HG03558 (cell line): Measurements from ENCODE around the gene RGS7.

ENCODE experiments used
- ATAC-seq: cut with Tn5 transposase; IDR thresholded peaks from one replicate; pipeline ENCODE4 v1.9.1; 2021; ENCODE audit warnings: moderate number of reproducible peaks; ENCODE audit not compliant: unreplicated experiment; ENCODE audit errors: extremely low read depth

The RGS7 gene

DNA sequence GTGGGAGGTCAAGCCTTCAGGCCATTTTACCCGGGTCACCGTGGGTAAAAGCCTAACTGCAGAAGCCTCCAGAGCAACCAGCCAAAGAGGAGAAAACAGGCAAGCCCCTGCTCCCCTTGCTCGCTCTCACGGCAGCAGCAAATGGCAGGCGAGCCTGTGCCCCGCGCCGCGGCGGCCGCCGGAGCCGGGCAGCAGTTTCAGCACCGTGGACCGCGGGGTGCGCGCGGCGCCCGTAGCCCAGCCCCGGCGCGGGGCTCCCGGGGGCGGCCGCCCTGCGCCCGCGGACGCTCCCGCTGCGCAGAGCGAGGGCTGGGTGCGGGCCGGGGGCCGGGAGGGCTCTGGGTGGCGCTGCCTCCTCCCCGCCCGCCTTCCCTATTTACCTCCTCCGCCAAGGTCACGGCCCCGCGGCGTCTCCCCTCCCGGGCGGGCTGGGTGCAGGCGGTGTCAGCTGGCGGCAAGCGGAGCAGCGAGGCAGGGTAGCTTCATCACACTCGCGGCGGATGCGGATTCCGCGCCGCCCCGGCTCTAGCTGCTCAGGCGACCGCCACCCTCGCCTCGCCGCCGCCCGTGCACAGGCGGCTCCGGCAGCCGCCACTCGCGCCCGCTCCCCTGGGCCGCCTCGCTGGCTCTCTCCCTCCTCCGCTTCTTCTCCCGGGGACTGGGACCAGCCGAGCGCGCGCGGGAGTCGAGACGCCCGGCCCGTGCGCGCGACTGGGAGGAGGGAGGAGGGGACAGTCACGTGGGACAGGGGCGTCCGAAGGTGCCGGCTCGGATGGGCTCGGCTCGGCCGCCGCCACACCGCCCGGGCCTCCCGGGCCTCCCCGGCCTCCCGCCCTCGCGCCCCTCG is at the start of gene RGS7:
RGS7 (minus strand) TSS at position 687 of the 847 bp plus-strand sequence.
- no peak for ATAC-seq

DNA sequence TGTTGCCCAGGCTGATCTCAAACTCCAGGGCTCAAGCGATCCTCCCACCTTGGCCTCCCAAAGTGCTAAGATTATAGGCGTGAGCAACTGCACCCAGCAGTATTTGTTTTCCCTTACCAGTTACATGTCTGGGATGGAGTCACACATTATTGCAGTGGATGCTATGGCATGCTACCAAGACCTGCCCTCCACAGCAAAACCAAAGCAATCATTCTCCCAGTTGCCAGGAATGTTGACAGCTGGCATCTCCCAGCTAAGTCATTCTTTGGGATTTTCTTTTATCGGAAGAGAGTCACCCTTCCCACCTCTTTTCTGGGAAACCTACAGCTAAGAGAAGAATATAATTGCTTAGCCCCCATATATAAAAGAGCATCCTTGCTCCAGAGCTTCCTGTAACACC is 49.4 kb upstream of the RGS7 start:
- ATAC-seq, result no peak

DNA sequence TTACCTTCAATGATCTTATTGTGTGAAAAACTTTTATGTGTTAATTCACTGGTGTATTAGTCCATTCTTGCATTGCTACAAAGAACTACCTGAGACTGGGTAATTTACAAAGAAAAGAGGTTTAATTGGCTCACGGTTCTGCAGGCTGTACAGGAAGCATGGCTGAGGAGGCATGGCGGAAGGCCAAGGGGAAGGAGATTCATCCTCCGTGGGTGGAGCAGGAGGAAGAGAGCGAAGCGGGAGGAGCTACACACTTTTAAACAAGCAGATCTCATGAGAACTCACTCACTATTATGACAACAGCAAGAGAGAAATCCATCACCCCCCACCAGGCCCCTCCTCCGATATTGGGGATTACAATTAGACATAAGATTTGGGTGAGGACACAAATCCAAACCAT is 44.2 kb upstream of the RGS7 start:
- ATAC-seq, result no peak

DNA sequence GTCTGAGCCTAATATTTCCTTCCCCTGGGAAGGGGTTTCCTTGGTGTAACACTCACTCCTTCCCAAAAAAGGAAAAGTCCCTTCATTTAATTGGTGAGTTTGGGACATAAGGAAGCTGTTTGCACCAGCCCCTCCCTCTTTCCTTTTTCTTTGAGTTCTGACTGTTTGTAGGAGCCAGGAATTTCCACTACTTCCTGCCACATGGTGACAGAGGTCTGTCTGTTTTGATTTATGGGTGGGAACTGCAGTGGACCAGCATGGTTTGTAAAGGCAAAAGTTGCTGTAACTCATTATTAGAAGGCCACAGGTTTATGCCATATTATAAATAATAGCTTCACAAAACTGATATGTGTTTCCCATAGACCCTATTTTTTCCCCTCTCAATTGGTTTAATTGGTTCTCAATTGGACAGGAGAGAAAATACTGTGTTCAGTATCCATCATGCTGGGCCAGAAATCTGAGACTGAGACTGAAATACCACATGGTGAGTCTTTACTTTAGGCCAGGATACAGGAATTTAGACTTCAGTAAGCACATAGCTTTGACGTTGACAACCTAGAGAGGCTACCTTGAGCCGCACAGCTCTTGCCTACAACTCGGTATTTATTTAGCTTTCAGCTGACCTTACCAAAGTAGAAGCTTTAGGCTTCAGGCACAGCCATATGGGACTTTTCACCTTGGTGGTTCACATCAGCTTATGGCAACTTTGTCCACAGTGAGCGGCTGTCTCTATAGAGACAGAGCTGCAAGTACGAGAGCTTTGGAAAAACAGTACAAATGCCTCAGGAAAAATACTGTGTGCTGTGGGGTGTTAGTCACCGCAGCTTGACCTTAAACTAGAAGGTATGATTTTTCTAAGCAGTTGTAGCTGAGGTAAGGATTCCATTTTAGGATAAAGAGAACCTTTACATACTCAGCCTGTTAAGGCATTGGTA is 40.0 kb upstream of the RGS7 start:
- no peak for ATAC-seq

DNA sequence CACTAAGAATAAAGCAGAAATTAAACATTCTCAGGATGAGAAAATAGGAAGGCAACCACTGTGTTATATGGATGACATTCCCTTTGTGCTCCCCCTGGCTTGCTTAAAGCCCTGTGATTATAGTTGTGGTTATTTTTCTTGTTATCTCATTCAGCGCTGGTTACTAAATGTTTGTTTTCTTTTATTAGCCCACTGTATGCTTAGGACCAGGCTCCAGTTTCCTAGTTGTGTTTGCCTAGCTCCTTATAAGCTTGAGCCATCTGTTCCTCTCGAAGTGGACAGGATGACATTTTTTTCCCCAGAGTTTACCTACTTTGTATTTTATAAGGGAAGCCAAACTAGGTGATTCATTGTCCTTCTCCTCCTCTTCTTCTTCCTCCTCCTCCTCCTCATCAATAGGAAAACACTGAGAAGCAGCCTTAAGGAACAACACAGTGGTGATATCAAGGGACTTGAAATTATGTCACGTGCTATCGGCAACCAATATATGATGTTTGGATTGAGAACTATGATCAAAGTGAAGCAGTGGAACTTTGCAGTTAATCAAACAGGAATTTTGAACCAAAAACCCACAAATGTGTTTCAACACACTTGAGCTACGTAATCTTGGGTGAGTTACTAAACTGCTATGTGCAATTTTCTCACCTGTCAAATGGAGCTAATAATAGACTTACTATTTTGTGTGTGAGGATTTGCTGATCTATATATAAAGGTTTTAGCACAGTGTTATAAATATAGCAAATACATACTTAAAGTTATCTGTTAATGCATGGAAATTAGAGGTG is 35.1 kb upstream of the RGS7 start:
- no peak for ATAC-seq

DNA sequence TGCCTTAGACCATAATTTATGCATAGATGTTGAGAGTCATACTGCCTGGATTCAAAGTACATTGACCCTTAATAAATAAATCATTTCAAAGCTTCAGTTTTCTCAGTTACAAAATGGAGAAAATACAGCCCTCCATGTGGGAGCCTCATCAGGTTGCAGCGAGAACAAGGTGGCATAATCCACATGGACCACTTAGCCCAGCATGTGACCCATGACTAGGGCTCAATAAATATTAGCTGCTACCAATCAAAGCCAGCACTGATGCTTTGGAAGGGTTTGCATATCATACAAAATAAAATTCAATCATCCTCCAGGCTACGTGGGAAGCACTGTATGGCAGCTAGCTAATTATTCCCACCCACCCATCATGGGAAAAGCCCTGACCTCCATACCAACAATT is 33.5 kb upstream of the RGS7 start:
- ATAC-seq, result no peak

DNA sequence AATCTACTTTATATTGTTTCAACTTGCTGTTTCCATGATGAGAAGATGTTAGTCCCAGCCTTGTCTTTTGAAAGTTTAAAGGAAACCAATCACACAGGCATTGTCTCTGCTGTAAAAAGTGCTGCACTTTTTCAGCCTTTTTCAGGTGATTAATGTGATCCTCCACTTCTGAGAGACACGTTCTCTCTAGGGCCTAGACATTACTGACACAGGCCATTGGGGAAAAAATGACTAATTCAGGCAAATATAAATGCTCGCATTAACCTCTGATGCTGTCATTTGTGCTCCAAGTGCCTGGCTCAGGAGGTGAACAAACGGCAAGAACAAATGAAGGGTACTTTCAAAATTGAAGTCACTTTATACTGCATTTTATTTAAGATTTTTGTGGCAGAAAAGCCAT is 32.4 kb upstream of the RGS7 start:
- no peak for ATAC-seq

DNA sequence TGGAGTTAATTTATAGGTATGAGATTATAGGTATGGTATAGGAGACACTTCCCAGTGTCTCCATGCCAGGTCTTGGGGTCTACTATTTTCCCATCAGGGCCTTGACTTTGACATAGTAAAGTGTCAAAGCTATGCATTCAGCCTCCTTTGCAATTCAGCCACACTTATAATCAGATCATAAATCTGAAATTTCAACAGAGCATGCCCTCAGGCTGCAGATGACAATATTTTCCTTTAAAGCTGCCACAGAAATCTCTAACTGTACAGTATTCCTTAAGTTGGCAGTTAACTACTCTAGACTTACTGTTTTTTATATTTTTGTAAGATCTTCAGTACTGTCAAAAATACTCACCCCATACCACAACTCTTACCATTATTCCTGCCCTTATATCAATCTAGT is 30.2 kb upstream of the RGS7 start:
- no peak for ATAC-seq

DNA sequence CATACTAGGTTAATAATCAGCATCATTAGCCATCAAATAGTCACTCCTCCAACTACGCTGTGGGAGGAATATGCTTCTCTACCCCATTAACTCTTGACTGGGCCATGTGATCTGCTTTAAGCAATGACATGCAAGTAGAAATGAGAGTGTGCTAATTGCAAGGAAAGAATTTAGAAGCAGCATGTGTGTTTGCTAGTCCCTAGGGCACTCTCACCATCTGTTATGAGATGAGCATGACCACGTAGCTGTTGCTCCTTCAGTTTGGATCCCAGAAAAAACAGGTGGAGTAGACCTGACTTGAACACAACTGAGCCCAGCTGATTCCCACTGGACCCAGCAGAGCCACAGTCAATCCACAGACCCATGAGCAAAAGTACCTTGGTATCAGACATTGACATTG is 19.7 kb upstream of the RGS7 start:
- ATAC-seq, result no peak

DNA sequence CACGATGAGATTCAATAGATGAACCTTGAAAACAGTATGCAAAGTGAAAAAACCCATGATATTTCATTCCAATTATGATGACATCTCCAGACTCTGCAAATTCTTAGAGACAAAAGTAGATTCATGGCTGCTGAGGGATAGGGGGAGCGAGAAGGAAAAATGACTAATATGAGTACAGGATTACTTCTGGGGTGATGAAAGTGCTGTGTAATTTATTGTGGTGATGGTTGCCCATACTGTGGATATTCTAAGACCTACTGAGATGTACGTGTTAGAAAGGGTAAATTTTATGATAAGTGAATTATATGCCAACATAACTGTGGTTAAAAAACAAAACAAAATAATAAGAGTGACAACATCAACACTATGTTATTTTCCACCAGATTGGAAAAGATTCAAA is 18.9 kb upstream of the RGS7 start:
- no peak for ATAC-seq

DNA sequence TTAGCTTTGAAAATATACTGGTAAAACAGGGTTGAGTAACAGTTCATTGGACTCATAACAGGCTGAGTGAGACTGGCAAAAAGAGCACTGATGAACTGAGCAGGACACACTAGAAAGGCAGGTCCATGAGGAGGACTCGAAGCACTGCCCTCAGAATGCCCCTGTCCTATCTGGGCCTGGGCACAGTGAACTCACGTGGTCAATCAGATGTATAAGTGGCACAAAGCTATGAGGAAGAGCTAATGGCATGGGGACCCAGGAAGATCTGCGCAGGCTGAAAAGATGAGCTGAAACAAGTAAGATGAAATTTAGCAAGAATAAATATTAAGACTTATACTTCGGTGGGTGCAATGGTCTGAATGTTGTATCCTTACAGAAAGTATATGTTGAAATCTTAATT is 9.2 kb upstream of the RGS7 start:
- ATAC-seq, result no peak

DNA sequence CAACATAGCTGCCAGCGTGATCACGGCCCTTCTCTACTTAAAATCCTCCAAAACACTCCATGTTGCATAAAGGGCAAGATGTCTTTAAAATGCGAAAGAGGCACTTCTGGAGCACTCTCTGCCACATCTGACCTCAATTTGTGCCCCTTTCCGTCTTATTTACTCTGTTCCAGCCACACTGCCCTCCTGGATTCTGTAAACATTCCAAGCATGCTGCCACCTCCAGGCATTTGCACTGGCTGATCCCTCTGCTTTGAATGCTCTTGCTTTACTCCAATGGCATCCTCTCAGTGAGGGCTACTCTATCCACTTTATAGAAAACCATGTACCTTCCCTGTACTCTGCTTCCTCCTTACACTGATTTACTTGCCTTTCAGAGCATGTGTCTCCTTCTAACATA is 5.3 kb upstream of the RGS7 start:
- no peak for ATAC-seq

DNA sequence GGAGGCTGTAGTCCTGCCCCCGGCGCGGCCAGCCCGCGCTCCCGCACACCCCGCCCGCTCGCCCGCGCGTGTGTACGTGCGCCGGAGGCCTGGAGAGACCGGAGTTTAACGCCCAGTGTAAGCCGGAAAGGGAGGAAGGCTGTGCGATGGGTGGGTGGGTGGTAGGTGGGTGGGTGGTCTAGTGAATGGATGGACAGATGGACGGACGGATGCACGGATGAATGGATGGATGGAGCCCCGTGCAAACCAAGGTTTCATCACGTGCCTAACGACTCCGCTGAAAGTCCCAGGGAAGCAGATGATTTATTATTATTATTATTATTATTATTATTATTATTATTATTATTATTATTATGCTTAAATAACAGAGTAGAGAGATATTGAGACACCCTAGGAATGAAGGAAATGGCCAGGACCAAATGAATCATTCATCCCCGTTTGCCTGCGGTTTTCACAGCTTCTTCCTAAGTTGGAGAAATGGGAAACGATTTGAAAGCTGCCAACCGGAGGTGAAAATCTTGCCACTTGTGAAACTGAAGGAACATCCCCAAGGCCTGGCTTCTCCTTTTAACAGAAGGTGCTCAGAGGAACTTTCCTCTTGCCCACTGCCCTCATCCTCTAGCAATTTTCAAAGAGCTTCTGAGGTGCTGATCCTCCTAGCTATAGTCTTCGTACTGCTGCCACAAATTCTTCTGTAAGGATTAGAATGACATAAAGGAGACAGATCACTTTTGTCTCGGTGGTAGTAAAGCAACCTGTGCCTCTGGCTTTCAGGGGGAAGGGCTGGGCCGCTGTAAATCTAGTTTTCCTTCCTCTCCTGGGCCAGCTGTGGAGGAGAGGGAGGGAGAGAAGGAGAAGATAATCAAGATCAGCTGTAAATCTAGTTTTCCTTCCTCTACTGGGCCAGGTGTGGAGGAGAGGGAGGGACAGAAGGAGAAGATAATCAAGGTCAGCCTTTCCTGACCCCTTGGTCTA is 648 bp upstream of the RGS7 start:
- no peak for ATAC-seq

DNA sequence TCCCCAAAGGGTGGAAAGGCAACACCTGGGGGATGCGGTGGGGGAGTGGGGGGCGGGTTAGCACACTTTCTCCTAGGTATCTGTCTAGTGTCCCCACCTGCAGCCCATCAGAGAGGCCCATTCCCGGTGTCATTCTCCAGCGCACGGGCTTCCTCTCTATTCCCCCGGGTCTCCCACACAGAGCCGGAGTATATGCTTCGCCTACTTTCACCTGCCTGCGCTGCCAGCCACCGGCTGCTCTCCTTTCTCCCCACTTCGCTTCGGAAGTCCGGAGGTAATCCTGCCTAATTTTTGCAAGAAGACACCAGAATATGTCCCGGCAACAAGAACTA is 852 bp downstream of the RGS7 start:
- ATAC-seq, result no peak

DNA sequence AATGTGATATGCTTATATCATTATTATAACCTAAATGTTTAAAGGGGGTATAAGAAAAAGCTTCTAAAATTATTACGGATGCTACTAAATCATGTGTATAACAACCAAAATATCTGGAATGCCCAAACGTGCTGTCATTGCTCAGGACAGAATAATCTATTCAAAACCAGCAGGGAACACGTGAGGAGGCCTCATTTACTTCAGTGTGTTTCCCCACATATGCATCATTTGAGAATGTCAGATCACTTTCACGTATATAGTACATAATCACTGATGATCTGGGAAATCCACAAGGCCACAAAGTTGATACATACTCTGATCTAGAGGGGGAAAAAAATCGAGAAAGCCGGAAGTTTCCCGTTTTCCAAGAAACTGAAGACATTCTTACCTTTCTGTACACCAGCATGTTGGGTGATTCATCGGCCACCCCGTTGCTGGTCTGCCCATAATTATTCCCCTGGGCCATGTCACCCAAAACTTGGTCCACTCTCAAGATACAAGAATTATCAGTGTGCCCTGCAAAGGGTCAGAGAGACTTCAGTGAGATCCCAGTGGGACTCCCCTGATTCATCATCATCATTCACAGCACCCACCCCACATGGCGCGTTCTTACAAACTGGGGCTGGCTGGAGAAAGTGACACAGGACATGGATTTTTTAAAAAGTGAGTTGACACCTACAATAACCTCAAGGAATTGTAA is 1.5 kb downstream of the RGS7 start:
- ATAC-seq, result no peak

DNA sequence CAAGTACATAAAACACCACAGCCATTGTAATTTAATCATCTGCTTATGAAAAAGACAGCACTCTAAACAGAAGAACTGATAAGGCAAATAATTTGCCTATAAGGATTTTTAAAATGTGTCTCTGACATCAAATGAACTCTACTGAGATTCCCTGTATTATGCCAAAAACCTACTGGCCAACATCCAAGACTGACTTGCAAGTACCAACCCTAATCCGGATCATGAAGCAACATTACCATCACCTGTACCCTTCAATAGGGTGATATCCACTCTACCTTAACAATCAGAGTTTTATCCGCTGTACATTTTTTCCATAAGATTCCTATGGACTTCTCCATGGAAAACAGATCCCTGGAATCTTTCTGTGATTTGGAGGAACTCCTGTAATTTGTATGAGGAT is 4.6 kb downstream of the RGS7 start:
- ATAC-seq, result no peak

DNA sequence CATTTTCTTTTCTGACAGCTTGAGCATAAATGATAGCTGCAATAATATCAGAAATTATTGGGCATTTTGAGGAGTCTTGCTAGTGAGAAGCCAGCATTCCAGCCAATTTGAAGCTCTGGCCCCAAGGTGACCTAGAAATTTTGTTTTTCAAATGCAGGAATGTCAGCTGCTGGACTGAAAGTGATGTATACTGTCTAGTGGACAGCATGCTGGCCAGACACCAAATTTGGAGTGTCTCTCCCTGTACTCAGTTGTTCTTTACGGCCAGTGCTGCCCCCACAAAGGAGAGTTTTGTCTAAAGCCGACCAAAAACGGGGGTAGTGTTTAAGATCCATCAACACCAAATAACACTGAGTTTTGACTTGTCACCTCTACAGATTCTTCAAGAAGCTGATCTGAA is 5.2 kb downstream of the RGS7 start:
- no peak for ATAC-seq

DNA sequence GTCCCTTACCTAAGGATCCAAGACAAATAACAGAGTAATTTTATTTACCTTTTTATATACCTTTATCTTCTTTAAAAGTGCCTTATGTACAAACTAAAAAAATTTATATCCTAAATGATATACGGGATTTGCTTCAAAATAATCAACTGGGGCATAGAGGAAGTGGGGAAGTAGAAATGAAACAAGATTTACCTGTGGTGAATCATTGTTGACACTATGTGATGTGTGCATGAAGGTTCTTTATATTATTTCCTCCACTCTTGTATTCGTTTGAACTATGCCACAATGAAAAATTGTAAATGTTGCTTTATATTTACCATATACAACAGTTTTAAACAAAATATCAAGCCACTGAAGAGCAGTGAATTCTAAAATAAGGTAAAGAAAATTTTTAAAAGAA is 13.0 kb downstream of the RGS7 start:
- ATAC-seq, result no peak

DNA sequence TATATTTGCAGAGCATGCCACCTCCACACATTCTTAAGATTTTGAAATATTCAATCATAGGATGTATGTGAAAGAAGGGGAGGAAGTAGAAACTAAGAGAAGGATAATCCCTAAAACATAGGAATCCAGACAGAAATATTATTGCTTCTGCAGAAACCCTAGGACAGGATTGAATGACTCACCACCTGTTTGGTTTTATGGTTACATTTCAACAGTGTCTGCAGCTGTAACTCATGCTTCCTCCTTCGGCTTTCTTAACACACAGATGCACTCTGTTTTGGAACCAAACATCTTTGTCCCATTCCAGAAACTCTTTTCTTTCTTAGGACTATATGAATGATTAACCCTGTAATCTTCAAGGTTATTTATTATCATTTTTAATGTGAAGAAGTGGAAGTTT is 20.7 kb downstream of the RGS7 start:
- ATAC-seq, result no peak
